ENCODE data around the gene PFDN6. TPM values are rescaled to one million over a fixed set of nuclear protein-coding genes. Genes with fewer than 3 reads are reported as not detected.

PFDN6 gene
- total RNA-seq, 1 experiment from 2014 or later = 101 TPM

- Histone ChIP-seq H3K9me3 (ENCODE audit: control insufficient read depth, insufficient read depth, low read depth, low read length) (no peaks in the 10 kb centered on the region), H3K27ac (ENCODE audit: low read length) (no peak overlapping the region; the same call in 1 of the 2 replicates), H3K4me1 (ENCODE audit: control insufficient read depth, insufficient read depth, low read length) (peaks cover 14% of the 10 kb centered on the region), H3K4me3 (ENCODE audit: low read depth in 2 of 2, low read length in 2 of 2) (no peak overlapping the region), H3K36me3 (ENCODE audit: control insufficient read depth, insufficient read depth, low read length) (peaks cover 4% of the 10 kb centered on the region; the same call in 1 of the 2 replicates), H3K27me3 (ENCODE audit: control insufficient read depth, insufficient read depth, low read length) (no peaks in the 10 kb centered on the region)
- BruUV-seq (replicated peaks) = TSS peak; percentile 44
- in situ Hi-C loops (cut with HindIII; ENCODE audit: low pct_unique_long_range_greater_than_20kb, low sequenced_read_pairs) (no loop called here), intact Hi-C loops (cut with micrococcal nuclease; ENCODE audit: unreplicated experiment) (no loop called here)
- CTCF ChIA-PET = no interaction called here
- DNase-seq (ENCODE audit: low read depth, low spot score) (no peak), ATAC-seq (no peak)
- TF ChIP-seq REST (IDR thresholded peaks at IDR 0.05; ENCODE audit: insufficient read depth in 1 of 2, low read depth in 2 of 2, low read length in 1 of 2) (no peak), CTCF (IDR thresholded peaks at IDR 0.05) (no peak), POLR2AphosphoS5 (IDR thresholded peaks at IDR 0.05; ENCODE audit: low read depth, low read length) (no peak), TCF7L2 (IDR thresholded peaks at IDR 0.05; ENCODE audit: low read depth, low read length) (no peak), SIN3A (IDR thresholded peaks at IDR 0.05; ENCODE audit: borderline replicate concordance, insufficient read depth, low read depth, low read length) (no peak)
- POLR2A ChIA-PET = interaction anchor here (1.2 kb wide), 1 partner anchor 10 kb away, joined by 4 read pairs; no protein-coding TSS in a partner anchor
Observed at GRCh38 chr6:33251395-33252012, 37.9 kb upstream of the PFDN6 start.

GRCh38 chr6:33252759-33253158 lies 36.6 kb upstream of the PFDN6 start:
- POLR2A ChIA-PET = no interaction called here
- CTCF ChIA-PET = no interaction called here

More at GRCh38 chr6:33252759-33253158, 36.6 kb upstream of the PFDN6 start:
- BruUV-seq (replicated peaks) = no TSS peak
- in situ Hi-C loops (cut with HindIII; ENCODE audit: low pct_unique_long_range_greater_than_20kb, low sequenced_read_pairs) = no loop called here
- Histone ChIP-seq H3K4me3 (ENCODE audit: low read depth in 2 of 2, low read length in 2 of 2) (no peak overlapping the region), H3K9me3 (ENCODE audit: control insufficient read depth, insufficient read depth, low read depth, low read length) (no peaks in the 10 kb centered on the region), H3K27me3 (ENCODE audit: control insufficient read depth, insufficient read depth, low read length) (no peaks in the 10 kb centered on the region), H3K36me3 (ENCODE audit: control insufficient read depth, insufficient read depth, low read length) (peaks cover 4% of the 10 kb centered on the region; the same call in 1 of the 2 replicates), H3K4me1 (ENCODE audit: control insufficient read depth, insufficient read depth, low read length) (peaks cover 14% of the 10 kb centered on the region), H3K27ac (ENCODE audit: low read length) (no peak overlapping the region)
- no peak for TF ChIP-seq POLR2AphosphoS5 (IDR thresholded peaks at IDR 0.05; ENCODE audit: low read depth, low read length)
- no peak for TF ChIP-seq REST (IDR thresholded peaks at IDR 0.05; ENCODE audit: insufficient read depth in 1 of 2, low read depth in 2 of 2, low read length in 1 of 2)
- TF ChIP-seq SIN3A (IDR thresholded peaks at IDR 0.05; ENCODE audit: borderline replicate concordance, insufficient read depth, low read depth, low read length) = no peak
- no peak for TF ChIP-seq TCF7L2 (IDR thresholded peaks at IDR 0.05; ENCODE audit: low read depth, low read length)
- no peak for TF ChIP-seq CTCF (IDR thresholded peaks at IDR 0.05)
- intact Hi-C loops (cut with micrococcal nuclease; ENCODE audit: unreplicated experiment) = no loop called here
- ATAC-seq (no peak), DNase-seq (ENCODE audit: low read depth, low spot score) (no peak)

All from Panc1 (cell line).